GM21528 (cell line): Measurements from ENCODE around the gene KIAA0825.
"Not testable (repeated sequence)": the region's sequence is repeated elsewhere in the genome, so short reads cannot be mapped to it uniquely, and the experiment has no call there.

ENCODE experiments used
- ATAC-seq: cut with Tn5 transposase; IDR thresholded peaks from one replicate; pipeline ENCODE4 v1.9.1; 2021; ENCODE audit warnings: mild to moderate bottlenecking, moderate library complexity; ENCODE audit not compliant: unreplicated experiment, low FRiP score

Gene KIAA0825

GRCh38 chr5:94196953-94197352, 421.5 kb downstream of the KIAA0825 start:
- ATAC-seq: no peak

GRCh38 chr5:94192658-94193391, 425.6 kb downstream of the KIAA0825 start:
- no peak for ATAC-seq

GRCh38 chr5:94191604-94192003, 426.8 kb downstream of the KIAA0825 start:
- no peak for ATAC-seq

DNA sequence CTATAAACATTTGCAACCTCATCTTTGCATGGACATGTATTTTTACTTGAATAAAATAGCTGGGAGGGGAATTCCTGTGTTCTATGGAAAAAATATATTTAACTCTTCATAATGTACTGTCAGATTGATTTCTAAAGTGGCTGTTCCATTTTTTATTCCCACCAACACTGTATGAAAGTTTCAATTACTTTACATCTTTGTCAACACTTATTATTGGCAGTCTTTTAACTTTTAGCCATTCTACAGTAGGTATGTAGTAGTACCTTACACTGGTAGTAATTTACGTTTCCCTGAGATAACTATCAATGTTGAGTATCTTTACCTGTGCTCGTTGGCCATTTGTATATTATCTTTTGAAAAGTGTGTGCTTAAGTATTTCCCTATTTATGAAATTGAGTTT, 429.7 kb downstream of the KIAA0825 start:
- no peak for ATAC-seq

GRCh38 chr5:94184870-94185269, 433.5 kb downstream of the KIAA0825 start:
- ATAC-seq: no peak

DNA sequence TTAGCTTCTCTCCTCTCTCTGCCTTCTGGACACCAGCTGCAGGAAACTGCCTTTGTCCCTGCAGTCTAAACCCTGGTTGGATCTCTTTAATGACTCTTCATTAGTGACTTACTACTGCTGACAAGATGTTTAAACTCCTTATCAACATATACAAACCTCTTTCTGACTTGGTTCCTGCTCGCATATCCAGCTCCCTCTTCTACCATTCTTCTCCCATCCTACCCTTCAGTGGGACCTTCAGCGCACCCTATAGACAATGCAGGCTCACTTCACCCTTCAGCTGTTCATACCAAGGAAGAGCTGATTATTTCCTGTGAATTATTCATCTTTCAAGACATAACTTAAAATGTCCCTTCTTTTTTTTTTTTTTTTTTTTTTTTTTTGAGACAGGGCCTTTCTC, 436.5 kb downstream of the KIAA0825 start:
- ATAC-seq: no peak

GRCh38 chr5:94180761-94181160, 437.6 kb downstream of the KIAA0825 start:
- ATAC-seq: no peak

DNA sequence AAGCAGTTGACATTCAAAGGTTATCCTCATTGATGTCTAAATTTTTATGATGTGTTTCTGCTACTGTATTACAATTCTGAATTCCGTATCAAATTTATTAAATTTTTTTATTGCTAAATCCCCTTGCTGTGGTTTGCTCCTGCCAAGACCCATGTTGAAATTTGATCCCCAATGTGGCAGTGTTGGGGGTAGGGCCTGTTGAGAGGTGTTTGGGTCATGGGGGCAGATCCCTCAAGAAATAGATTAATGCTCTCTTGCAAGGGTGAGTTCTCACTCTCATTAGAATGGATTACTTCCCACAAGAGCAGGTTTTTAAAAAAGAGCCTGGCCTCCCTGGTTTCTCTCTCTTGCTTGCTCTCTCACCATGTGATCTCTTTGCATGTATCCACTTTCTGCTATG, 442.5 kb downstream of the KIAA0825 start:
- ATAC-seq: no peak

DNA sequence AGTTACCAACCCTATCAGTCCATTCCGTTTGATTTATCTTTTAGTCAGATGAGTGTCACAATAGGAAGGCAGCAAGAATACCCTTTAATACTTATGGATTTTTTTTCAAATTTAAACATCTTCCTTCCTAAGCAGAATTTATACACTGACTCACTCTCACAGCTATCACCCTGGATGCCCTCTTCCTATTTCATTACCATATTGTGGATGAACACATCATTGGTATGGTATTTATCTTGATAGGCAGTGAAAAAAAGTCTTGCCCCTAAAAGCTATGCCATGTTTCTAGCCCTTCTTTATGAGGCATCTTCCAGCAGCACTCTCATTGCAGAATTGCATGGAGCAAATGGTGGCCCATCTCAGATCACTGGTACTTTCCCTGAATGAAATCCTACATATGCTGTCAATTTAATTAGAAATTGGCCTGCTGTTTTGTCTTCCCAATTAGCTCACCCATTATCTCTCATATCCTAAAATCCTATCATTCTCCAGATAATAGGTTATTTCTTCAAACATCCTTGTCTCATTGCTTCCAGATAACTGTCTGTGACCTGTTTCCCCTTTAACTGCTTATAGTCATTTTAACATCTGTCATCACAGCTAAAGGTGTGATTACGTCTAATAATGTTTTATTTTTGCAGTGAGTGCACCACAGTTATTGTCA, 443.5 kb downstream of the KIAA0825 start:
- no peak for ATAC-seq

DNA sequence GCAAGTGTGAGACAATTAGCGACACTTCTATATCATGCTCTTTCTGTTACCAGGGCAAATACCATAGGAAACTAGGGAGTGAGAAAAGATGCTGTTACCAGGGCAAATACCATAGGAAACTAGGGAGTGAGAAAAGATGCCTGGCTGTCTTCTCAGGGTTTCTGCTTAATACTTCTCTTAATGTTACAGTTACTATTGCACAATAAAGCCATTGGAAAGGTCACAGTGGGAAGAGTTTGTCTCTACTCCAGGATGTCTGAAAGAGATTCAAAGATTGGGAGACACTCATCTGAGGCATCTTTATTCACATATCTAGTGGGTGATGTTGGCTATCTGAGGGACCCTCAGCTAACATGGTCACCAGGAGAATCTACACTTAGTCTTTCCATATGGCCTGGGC, 445.3 kb downstream of the KIAA0825 start:
- no peak for ATAC-seq

DNA sequence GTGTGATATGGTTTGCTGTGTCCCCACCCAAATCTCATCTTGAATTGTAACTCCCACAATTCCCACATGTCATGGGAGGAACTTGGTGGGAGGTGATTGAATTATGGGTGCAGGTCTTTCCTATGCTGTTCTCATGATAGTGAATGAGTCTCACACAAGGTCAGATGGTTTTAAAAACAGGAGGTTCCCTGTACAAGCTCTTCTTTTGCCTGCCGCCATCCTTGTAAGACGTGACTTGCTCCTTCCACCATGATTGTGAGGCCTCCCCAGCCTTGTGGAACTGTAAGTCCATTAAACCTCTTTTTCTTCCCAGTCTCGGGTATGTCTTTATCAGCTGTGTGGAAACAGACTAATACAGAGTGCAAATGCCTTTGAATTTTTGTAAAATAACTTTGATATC, 447.3 kb downstream of the KIAA0825 start:
- not testable (repeated sequence) for ATAC-seq

GRCh38 chr5:94170158-94170557, 448.2 kb downstream of the KIAA0825 start:
- peak; percentile 72 for ATAC-seq

DNA sequence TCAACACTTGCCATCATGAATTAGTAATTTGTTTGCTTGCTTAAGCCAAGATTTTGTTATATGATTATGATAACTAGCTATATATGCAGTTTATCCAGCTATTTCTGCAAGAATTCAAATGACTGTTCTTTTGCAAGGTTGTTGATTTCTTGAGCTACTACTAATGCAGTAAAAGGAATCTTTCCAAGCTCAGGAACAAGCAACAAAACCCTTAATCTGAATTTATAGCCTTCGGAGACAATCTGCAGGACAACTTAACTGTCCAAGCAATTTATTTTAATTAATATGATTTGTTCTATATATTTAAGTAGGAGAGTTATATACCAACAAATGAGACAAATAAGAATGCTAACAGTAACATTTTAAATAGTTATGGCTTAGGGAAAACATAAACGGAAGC, 450.3 kb downstream of the KIAA0825 start:
- no peak for ATAC-seq

- ATAC-seq: no peak
Observed at GRCh38 chr5:94161801-94162200, 456.6 kb downstream of the KIAA0825 start.

DNA sequence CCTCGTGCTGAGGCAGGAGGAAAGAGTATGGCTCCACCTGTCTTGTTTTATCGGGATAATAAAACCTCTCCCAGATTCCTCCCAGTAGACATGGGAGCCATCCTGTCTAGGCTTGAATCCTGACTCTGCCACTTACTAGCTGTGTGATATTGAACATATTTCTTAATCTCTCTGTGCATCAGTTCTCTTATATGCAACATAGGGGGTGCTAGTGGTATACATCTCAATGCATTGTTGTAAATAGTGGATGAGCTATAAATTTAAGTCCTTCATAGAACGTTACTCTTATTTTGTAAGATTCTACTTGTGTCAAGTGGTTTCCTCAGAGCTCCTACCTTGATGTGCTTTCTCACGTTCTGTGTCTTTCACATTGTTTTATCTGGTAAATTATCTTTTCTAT, 459.3 kb downstream of the KIAA0825 start:
- ATAC-seq: no peak

- ATAC-seq: no peak
Observed at GRCh38 chr5:94157704-94158539, 460.5 kb downstream of the KIAA0825 start.

DNA sequence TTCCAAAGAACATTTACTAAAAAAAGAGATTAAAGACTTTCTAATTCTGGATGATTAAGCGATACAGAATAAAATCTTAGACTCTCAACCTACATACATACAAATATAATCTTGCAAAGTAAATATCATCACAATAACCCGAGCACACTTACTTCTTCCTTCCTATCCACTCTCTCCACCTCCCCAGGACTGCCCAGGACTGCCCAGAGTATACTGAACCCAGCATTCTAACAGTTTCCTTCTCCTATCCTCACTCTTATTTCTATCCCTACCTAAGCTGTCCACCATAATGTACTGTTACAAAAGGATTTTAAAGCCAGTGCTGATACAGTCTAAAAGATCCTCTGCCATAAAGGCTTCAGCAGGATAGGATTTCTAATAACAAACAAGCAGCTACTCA, 463.7 kb downstream of the KIAA0825 start:
- no peak for ATAC-seq

DNA sequence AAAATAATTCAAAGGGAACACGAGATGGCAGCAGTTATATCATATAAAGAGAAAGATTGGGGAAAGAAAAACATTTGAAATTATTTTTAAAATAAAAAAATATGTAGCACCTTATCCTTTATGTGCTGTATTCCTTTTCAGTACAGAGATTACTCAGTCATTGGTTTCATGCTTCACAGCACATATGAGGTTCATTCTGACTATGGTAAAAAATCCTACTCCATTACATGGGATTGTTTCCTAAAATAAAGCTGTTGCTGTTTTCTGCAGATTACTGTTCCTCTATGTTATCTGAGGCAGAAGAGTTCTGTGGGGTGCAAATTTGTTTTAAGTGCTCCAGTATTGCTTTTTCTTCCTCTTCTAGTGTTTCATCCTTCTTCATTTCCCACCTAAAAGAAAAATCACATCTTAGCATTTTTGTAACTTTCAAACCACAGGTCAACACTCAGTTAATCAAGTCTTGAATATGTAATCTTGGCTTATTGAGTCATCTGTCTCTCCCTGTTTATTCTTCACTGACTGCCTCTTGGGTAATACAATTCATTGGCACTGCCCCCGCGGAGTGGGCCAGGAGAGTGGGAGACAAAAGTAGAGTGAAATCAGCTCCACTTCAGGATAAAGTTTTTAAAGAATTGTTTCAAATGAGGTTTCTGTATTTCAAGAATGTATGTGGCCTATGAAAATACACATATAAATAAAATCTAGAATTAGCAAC, 464.5 kb downstream of the KIAA0825 start:
- no peak for ATAC-seq

- ATAC-seq: not testable (repeated sequence)
Observed at GRCh38 chr5:94143621-94144020, 474.8 kb downstream of the KIAA0825 start.

DNA sequence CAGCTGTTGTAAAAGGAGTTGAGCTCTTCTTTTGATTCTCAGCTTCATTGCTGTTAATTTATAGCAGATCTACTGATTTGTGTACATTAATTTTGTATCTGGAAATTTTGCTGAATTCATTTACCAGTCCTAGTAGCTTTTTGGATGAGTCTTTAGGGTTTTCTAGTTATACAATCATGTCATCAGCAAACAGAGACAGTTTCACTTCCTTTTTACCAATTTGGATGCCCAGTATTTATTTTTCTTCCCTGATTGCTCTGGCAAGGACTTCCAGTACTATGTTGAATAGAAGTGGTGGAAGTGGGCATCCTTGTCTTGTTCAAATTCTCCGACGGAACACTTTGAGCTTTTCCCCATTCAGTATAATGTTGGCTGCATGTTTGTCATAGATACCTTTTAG, 478.1 kb downstream of the KIAA0825 start:
- no peak for ATAC-seq

- ATAC-seq: no peak
Observed at GRCh38 chr5:94130077-94130476, 488.3 kb downstream of the KIAA0825 start.
